Duodenal mucosa (tissue), 2 donors: ENCODE data around the gene ZNF862.

Source experiments
- H3K27ac ChIP-seq: one replicate; pipeline ENCODE4 v1.7.0; 2013; ENCODE audit warnings: low read depth, low read length
- H3K27me3 ChIP-seq, 2 donors: one replicate each; pipeline ENCODE4 v1.7.0; 2013; ENCODE audit warnings: low read length in 2 of 2, control low read depth in 1 of 2; ENCODE audit not compliant: insufficient read depth in 2 of 2, control insufficient read depth in 1 of 2
- H3K36me3 ChIP-seq, 2 donors: one replicate each; pipeline ENCODE4 v1.7.0; 2013; ENCODE audit warnings: low read length in 2 of 2, control low read depth in 1 of 2; ENCODE audit not compliant: insufficient read depth in 2 of 2, control insufficient read depth in 1 of 2
- H3K4me1 ChIP-seq, 2 donors: one replicate each; pipeline ENCODE4 v1.7.0; 2013; ENCODE audit warnings: low read length in 2 of 2, control low read depth in 1 of 2; ENCODE audit not compliant: insufficient read depth in 2 of 2, control insufficient read depth in 1 of 2
- H3K4me3 ChIP-seq, 2 donors: one replicate each; pipeline ENCODE4 v1.7.0; 2013; ENCODE audit warnings: low read length in 2 of 2, low read depth in 1 of 2
- H3K9ac ChIP-seq, 2 donors: one replicate each; pipeline ENCODE4 v1.7.0; 2013; ENCODE audit warnings: low read length in 2 of 2, low read depth in 1 of 2
- H3K9me3 ChIP-seq, 2 donors: one replicate each; pipeline ENCODE4 v1.7.0; 2013; ENCODE audit warnings: low read length in 2 of 2, control low read depth in 1 of 2; ENCODE audit not compliant: control insufficient read depth in 1 of 2

ZNF862 gene

DNA sequence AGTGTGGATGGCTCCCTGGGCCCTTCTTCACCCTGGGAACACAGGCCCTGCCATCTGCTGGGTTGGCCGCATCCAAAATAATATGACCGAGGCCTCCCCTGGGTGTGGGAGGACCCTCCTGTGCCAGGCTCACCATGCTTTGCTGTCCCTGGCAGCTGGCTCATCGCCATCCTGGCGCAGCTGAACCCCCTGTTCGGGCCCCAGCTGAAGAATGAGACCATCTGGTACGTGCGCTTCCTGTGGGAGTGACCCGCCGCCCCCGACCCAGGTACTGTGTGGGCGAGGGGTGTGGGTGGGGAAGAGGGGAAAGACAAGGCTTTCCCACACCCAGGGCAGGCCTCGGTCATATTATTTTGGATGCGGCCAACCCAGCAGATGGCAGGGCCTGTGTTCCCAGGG lies 40.3 kb downstream of the ZNF862 start:
- Histone ChIP-seq H3K27ac (no peak overlapping the region), H3K9me3 (no peaks in the 10 kb centered on the region), H3K36me3 (peaks cover 0 to 7% of the 10 kb centered on the region in 2 donors), H3K9ac (no peak overlapping the region), H3K4me3 (no peak overlapping the region), H3K27me3 (no peaks in the 10 kb centered on the region), H3K4me1 (peaks cover 11 to 16% of the 10 kb centered on the region in 2 donors)

DNA sequence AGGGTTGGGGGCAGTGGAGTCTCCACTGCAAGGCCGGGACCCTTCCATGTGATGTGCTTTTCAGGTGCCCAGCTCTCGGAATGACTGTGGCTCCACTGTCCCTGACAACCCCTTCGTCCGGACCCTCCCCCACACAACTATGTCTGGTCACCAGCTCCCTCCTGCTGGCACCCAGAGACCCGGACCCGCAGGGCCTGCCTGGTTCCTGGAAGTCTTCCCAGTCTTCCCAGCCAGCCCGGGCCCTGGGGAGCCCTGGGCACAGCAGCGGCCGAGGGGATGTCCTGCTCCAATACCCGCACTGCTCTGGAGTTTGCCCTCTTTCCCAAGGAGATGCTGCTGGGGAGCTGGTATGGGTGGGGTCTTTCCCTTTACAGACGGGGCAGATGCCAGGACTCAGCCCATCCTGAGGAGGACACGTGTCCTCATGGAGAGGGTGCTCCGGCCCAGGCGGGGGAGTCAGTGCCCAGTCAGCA lies 41.1 kb downstream of the ZNF862 start:
- Histone ChIP-seq H3K4me3 (no peak overlapping the region), H3K27ac (no peak overlapping the region), H3K9ac (no peak overlapping the region), H3K4me1 (peaks cover 17 to 19% of the 10 kb centered on the region in 2 donors), H3K36me3 (peaks cover 0 to 7% of the 10 kb centered on the region in 2 donors), H3K9me3 (no peaks in the 10 kb centered on the region), H3K27me3 (no peaks in the 10 kb centered on the region)

DNA sequence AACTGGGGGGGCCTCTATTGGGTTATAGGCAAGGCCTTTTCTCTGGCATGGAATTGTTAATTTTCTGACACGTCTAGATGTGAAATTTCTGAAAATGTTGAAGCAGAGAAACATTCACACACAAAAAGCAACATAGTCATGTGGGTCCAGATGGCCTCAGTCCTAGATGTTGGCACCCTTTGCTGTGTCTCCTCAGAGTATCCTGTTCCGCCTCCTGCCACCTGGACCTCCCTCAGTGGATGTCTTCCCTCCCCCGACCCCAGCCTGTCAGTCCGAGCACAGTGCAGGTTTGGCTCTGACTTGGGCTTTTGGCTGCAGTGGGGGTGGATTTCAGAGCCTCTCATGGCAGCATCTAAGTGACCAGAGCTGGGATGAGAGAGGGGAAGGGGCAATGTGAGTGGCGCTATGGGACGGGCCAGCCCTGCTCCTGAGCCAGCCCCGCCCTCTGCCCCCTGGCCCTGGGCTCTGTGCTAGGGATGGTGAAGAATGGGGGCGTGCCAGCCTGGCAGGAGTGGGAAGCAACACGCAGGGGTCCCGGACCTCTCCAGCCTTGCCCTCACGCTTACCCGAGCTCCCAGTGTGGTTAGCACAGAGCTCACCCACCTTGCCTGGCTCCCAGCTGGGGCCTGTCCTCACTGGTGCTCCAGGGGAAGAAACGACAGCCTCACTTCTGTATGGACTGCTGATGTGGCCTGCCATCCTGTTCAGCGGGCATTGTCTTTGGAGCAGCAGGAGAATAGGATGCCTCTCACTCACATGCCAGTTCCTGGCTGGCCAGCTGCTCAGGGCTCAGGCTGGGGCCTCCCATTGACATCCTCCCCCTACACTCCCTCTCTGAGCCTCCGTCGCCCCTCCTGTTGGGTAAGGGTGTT lies 41.8 kb downstream of the ZNF862 start:
- H3K27ac ChIP-seq = no peak overlapping the region
- H3K9ac ChIP-seq = no peak overlapping the region
- H3K36me3 ChIP-seq = peaks cover 0 to 7% of the 10 kb centered on the region in 2 donors
- no peaks in the 10 kb centered on the region for H3K9me3 ChIP-seq
- H3K27me3 ChIP-seq = no peaks in the 10 kb centered on the region
- no peak overlapping the region for H3K4me3 ChIP-seq
- H3K4me1 ChIP-seq = peaks cover 18 to 19% of the 10 kb centered on the region in 2 donors

DNA sequence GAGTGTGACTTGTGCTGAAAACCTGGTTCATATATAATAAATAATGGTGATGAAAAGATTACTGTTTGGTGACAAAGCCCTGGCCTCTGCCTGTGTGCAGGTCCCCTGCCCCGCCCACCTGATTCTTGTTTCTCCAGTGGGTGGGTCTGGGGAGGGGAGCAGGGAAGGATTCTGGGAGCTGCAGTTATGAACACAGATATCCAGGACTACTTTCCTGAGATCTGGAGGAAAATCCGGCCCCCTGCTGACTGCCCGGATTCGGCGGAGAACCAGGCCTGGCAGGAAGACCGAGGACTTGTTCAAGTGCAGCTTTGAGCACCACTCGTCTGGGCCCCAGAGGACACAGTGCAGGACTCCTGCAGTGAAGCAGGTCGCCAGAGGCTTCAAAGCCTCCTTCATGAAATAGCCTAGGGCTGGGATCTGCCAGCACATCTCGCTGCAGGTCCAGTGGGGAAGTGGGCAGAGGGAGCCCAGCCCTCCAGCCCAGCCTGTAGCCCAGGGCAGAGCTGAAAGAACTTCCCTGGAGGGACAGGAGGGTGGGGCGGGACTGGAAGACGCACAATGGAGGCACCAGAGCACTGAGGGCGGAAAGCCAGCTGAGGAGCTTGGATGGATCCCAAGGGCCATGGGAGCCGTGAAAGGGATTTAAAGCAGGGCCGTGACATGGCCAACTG lies 42.6 kb downstream of the ZNF862 start:
- H3K9me3 ChIP-seq = no peaks in the 10 kb centered on the region
- H3K27ac ChIP-seq = no peak overlapping the region
- H3K4me3 ChIP-seq = no peak overlapping the region
- peaks cover 0 to 7% of the 10 kb centered on the region in 2 donors for H3K36me3 ChIP-seq
- H3K27me3 ChIP-seq = no peaks in the 10 kb centered on the region
- H3K9ac ChIP-seq = no peak overlapping the region
- H3K4me1 ChIP-seq = peaks cover 25 to 26% of the 10 kb centered on the region in 2 donors

DNA sequence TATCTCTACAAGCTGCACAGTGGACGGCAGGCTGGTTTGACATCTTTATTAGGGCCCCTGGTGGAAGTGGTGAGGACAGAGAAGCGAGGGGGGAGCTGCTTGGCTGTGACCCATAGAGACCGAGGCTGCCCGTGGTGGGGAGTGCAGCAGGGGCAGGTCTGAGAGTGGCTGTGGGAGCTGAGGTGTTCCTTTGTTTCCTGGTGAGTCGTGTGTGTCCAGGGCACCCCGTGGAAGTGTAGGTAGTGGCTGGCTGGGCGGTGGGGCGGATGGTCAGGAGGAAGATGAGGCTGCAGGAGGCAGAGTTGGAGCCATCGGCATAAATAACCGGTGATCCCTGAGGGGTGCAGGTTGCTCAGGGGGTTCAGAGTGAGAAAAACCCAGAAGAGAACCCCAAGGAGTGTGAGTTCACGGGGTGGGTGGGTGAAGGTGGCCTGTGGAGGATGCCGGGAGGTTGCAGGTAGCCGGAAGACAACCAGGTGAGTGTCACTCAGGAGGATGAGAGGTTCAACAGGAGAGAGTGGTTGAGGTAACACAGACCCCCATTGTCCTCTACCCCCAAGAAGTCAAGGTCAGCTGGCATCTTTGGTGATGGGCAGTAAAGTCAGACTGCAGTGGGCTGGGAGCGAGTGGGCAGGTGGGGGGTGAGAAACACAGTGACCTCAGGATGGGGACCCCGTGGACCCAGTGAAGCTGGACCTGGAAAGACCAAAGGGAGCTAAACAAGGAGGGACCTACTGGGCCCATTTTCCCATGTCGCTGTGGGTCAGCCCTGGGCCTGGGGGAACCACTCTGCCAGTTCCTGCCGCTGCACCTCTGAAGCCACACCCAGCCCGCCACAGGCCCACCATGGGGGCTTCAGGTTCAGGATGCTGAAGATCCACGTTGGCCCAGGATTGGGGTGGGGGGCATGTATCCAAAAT lies 43.4 kb downstream of the ZNF862 start:
- Histone ChIP-seq H3K27ac (no peak overlapping the region), H3K9ac (no peak overlapping the region), H3K27me3 (no peaks in the 10 kb centered on the region), H3K36me3 (peaks cover 0 to 4% of the 10 kb centered on the region in 2 donors), H3K9me3 (no peaks in the 10 kb centered on the region), H3K4me1 (peaks cover 25 to 26% of the 10 kb centered on the region in 2 donors), H3K4me3 (no peak overlapping the region)

DNA sequence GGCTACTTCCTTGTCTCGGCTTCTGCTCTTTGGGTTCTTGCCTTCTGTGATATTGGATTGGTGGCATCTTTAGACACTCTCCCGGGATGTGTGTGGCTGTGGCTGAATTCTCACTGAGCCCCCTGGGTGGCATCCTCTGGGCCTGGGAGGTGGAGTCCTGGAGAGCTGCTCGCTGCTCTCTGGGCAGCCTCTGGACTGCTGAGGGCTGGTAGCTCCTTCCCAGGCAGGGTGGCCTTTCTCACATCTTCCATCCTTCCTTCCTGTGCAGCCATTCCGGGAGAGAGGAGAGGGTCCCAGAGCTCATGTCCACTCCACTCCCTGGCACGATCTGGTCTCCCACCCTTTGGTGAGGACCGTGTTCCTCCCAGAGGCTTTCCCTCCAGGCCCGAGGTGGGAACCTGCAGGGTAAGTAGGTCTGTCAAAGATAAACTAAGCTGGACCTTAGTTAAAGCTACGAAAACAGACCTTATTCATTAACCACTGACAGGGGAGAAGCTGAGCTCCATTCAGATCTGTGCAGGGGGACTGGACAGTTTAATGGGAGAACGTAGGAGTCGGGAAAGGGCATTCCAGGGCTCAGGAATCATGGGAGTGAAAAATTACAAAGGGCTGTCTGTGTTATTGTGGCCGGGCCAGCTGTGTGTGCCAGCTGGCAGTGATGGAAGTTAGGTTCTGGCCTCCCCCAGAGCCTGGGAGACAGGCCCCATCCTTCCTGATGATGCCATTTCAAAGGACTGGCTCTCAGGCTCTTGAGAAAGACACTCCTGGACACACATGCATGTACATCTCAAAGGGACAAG lies 44.3 kb downstream of the ZNF862 start:
- no peak overlapping the region for H3K27ac ChIP-seq
- no peaks in the 10 kb centered on the region for H3K9me3 ChIP-seq
- peaks cover 25 to 26% of the 10 kb centered on the region in 2 donors for H3K4me1 ChIP-seq
- no peaks in the 10 kb centered on the region for H3K27me3 ChIP-seq
- no peak overlapping the region for H3K4me3 ChIP-seq
- H3K36me3 ChIP-seq = peaks cover 0 to 4% of the 10 kb centered on the region in 2 donors
- H3K9ac ChIP-seq = no peak overlapping the region

DNA sequence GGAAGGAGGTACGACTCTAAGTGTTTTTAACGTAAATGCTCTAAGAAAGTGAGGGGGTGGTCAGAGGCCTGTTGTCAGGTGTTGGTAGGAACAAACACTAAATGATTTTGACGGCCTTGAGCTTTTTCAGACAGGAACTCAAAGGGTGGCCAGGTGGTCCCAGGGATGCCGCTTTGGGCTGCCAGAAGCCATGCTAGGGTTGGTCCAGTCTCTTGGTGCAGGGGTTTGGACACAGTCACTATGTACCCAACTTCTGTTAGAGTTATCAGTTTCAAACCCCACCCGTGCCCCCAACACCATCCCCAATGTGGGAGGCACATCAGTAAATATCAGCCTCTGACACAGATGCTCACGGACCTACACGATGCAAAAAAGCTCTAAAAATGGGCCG lies 44.9 kb downstream of the ZNF862 start:
- Histone ChIP-seq H3K9ac (no peak overlapping the region), H3K4me3 (no peak overlapping the region), H3K27me3 (no peaks in the 10 kb centered on the region), H3K27ac (no peak overlapping the region), H3K4me1 (peaks cover 25 to 26% of the 10 kb centered on the region in 2 donors), H3K9me3 (no peaks in the 10 kb centered on the region), H3K36me3 (peaks cover 0 to 4% of the 10 kb centered on the region in 2 donors)

DNA sequence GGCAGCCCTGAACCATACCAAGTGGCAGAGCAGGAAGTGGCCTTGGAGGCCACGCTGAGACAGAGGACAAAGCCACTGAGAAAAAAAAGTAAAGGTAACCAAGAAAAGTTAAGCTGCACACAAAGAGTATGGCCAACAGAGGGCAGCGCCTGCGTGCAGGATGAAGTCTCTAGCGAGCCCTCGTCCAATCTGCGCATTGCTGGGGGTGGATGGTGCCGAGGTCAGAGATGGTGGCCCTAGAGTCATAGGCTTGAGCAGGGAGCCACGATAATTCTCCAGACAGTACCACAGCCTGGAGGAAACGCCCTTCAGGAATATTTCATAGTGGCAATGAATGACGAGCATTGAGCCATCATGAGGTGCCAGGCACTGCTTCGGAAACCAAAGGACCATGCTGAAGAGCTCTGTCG lies 45.3 kb downstream of the ZNF862 start:
- Histone ChIP-seq H3K4me3 (no peak overlapping the region), H3K4me1 (peaks cover 25 to 26% of the 10 kb centered on the region in 2 donors), H3K36me3 (peaks cover 0 to 4% of the 10 kb centered on the region in 2 donors), H3K9me3 (no peaks in the 10 kb centered on the region), H3K27ac (no peak overlapping the region), H3K9ac (no peak overlapping the region), H3K27me3 (no peaks in the 10 kb centered on the region)

DNA sequence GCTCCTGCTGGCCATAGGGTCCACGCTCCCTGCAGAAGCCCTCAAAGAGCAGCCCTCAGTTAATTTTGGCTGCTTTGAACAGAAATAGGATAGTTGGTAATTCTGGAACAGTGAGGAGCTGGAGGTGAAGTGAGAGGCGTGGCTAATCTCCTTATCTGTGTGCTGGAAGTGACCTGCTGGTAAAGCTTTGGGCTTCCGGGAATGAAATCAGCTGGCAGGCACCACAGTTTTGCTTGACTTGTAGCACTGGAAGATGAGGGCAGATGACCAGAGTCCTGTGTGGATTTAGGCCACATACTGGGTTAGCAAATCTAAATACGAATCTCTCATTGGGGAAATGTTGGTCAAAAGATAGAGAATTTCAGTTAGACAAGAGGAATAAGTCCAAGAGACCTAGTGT lies 45.8 kb downstream of the ZNF862 start:
- Histone ChIP-seq H3K4me1 (peaks cover 25 to 26% of the 10 kb centered on the region in 2 donors), H3K4me3 (no peak overlapping the region), H3K27ac (no peak overlapping the region), H3K9ac (no peak overlapping the region), H3K36me3 (peaks cover 0 to 4% of the 10 kb centered on the region in 2 donors), H3K9me3 (no peaks in the 10 kb centered on the region), H3K27me3 (no peaks in the 10 kb centered on the region)
